Gastrocnemius medialis (tissue), 4 donors: ENCODE results near the gene GABRB1.

Source experiments
- CTCF ChIP-seq, 5 experiments: fragments of 450-650 bp in 3 of 5; fragments of 200-600 bp in 2 of 5; sonication (generic) in 2 of 5; IDR thresholded peaks in 4 of 5; conservative IDR thresholded peaks in 1 of 5; 1 replicate in 4 of 5; 2 replicates in 1 of 5; pipeline ENCODE4 v1.5.1; 2016 to 2019; ENCODE audit warnings: antibody characterized with exemption in 5 of 5, mild to moderate bottlenecking in 3 of 5, moderate library complexity in 3 of 5
- POLR2A ChIP-seq, 2 donors: fragments of 450-650 bp; IDR thresholded peaks; one replicate each; pipeline ENCODE4 v1.6.1; 2017; ENCODE audit warnings: antibody characterized with exemption in 2 of 2, mild to moderate bottlenecking in 2 of 2, moderate library complexity in 2 of 2

DNA sequence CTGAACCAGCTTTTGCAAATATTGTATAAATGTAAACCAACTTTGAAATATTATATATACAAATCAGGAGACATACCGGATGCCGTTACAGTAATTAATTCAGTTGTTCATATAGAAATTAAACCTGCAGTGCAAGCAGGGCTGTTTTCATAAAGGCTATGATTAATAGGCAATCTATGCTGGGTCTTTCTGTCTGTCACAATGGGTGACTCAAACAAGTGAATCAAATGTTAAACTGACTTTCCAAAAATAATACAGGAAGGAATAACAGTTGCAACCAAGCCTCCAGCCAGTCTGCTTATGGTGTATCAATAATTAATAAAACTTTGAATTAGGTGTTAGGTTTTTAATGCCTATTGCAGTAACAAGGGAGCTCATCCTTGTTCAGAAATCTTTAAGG, 43.9 kb downstream of the GABRB1 start:
- no peak for TF ChIP-seq CTCF (IDR thresholded peaks at IDR 0.05 in 4 of 5, conservative IDR thresholded peaks at IDR 0.05 in 1 of 5)
- TF ChIP-seq POLR2A (IDR thresholded peaks at IDR 0.05), result no peak
